Peyer's patch (tissue), 4 donors: ENCODE data around the gene JAML.

Experiments used
- POLR2A ChIP-seq, 2 donors: fragments of 450-650 bp; IDR thresholded peaks; one replicate each; pipeline ENCODE4 v1.5.1; 2017; ENCODE audit warnings: antibody characterized with exemption in 2 of 2, mild to moderate bottlenecking in 2 of 2, moderate library complexity in 2 of 2
- TF ChIP-seq, protein P1 (sequence below), 6 experiments: fragments of 450-650 bp in 4 of 6; fragments of 200-600 bp in 2 of 6; sonication (generic) in 1 of 6; IDR thresholded peaks; one replicate each; pipeline ENCODE4 v1.5.1; 2017 to 2019; ENCODE audit warnings: antibody characterized with exemption in 6 of 6, mild to moderate bottlenecking in 3 of 6, moderate library complexity in 1 of 6

DNA sequence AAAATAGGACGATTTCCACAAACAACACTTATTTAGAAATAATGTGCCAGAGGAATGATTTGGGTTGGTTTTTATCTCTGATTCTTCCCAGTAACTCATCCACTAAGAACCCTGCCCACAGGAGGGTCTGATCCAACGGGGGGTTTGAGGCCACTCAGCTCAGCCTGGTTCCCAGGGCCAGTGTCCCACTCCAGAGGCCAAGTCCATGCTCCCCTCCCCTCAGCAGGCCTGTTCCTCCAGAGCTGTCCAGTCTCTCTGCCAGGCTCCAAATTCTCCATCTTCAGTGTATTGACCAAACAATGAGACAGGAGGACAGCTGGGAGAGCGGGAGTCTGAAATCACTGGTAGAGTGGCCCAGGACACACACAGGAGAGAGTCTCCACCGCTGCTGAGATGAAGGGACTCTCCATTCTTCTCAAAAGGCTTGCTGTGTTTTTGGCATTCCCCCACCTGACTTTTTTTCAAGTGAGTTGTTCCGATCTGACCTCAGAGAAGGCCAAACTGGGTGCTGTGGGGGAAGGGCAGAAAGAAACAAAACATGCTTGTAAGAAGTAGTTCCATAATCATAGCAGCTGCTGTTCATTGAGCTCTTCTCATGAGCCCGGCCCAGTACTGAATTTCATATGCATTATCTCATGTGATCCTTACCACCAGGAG lies 30.8 kb downstream of the JAML start:
- TF ChIP-seq, protein P1, sequence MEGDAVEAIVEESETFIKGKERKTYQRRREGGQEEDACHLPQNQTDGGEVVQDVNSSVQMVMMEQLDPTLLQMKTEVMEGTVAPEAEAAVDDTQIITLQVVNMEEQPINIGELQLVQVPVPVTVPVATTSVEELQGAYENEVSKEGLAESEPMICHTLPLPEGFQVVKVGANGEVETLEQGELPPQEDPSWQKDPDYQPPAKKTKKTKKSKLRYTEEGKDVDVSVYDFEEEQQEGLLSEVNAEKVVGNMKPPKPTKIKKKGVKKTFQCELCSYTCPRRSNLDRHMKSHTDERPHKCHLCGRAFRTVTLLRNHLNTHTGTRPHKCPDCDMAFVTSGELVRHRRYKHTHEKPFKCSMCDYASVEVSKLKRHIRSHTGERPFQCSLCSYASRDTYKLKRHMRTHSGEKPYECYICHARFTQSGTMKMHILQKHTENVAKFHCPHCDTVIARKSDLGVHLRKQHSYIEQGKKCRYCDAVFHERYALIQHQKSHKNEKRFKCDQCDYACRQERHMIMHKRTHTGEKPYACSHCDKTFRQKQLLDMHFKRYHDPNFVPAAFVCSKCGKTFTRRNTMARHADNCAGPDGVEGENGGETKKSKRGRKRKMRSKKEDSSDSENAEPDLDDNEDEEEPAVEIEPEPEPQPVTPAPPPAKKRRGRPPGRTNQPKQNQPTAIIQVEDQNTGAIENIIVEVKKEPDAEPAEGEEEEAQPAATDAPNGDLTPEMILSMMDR (IDR thresholded peaks at IDR 0.05), result no peak
- TF ChIP-seq POLR2A (IDR thresholded peaks at IDR 0.05), result no peak
